ENCODE results near the gene STAM. TPM values are rescaled to one million over a fixed set of nuclear protein-coding genes. Genes with fewer than 3 reads are reported as not detected.

The STAM gene
- polyA plus RNA-seq, 1 of the 3 experiments (the other 2 are of a cell fraction): 19.1 TPM

- DNase-seq: no peak
- ChIA-PET CTCF (interaction anchor here (1.0 to 1.5 kb wide), 2 partner anchors 9 to 141 kb away, joined by 3 read pairs; no protein-coding TSS in a partner anchor), POLR2A (no interaction called here)
- TF ChIP-seq POLR2AphosphoS5 (IDR thresholded peaks at IDR 0.05; ENCODE audit: low read depth, low read length) (no peak), ELF1 (IDR thresholded peaks at IDR 0.05) (no peak), FOXM1 (IDR thresholded peaks at IDR 0.05; ENCODE audit: low read depth) (no peak), IRF3 (IDR thresholded peaks at IDR 0.05; ENCODE audit: low read depth, low read length) (no peak), SIN3A (IDR thresholded peaks at IDR 0.05; ENCODE audit: borderline replicate concordance, low read depth, low read length) (no peak), REST (IDR thresholded peaks at IDR 0.05; ENCODE audit: low read depth, low read length) (no peak), USF2 (IDR thresholded peaks at IDR 0.05; ENCODE audit: borderline replicate concordance, low read depth, low read length) (no peak), CHD2 (IDR thresholded peaks at IDR 0.05; ENCODE audit: low read length, partially characterized antibody) (no peak), FOXJ3 (CRISPR knock-in tag; IDR thresholded peaks at IDR 0.05) (no peak), RXRA (IDR thresholded peaks at IDR 0.05; ENCODE audit: borderline replicate concordance, low read depth) (no peak), MAX (IDR thresholded peaks at IDR 0.05; ENCODE audit: low read depth) (no peak)
- no peaks in the 10 kb centered on the region for H3K27me3 ChIP-seq (ENCODE audit: insufficient read depth)
- no peaks in the 10 kb centered on the region for H3K36me3 ChIP-seq (replicated peaks in 1 of 2; ENCODE audit: control insufficient read depth in 1 of 2, insufficient read depth in 2 of 2, low read length in 1 of 2)
- H3K9me3 ChIP-seq: no peaks in the 10 kb centered on the region
- H4K20me1 ChIP-seq (ENCODE audit: insufficient read depth): no peaks in the 10 kb centered on the region
- no peaks in the 10 kb centered on the region for H3K4me1 ChIP-seq (ENCODE audit: control insufficient read depth in 1 of 2, insufficient read depth in 2 of 2, low read depth in 1 of 2, low read length in 1 of 2)
- no peaks in the 10 kb centered on the region for H3F3A ChIP-seq (replicated peaks; ENCODE audit: insufficient read depth)
- no peaks in the 10 kb centered on the region for H3K79me2 ChIP-seq (ENCODE audit: insufficient read depth)
- H3K9me2 ChIP-seq: no peaks in the 10 kb centered on the region
- no peak overlapping the region for H3K27ac ChIP-seq (ENCODE audit: low read depth in 2 of 2, low read length in 1 of 2)
- 89% methylated on average over 5 of the region's 8 CpGs for WGBS (ENCODE audit: low lambda C conversion rate)
- H2AFZ ChIP-seq (ENCODE audit: low read depth): no peak overlapping the region
- H3K9ac ChIP-seq: no peak overlapping the region
- no peak overlapping the region for H3K4me2 ChIP-seq
- H3K4me3 ChIP-seq (ENCODE audit: low read depth in 2 of 2, low read length in 1 of 2): no peak overlapping the region
Measured at GRCh38 chr10:17749890-17750289, 105.9 kb downstream of the STAM start.

Measured in SK-N-SH (cell line).